GM12865 (cell line): ENCODE measurements around the gene TBC1D24.
A peak's percentile ranks its signal among the peaks of the same experiment; 100 is the strongest.

Source experiments
- DNase-seq: peaks from one replicate; pipeline ENCODE4 v3.0.0; 2010; ENCODE audit warnings: low read depth
- H3K4me3 ChIP-seq: 2 replicates; pipeline ENCODE4 v1.5.1; 2011; ENCODE audit warnings: mild to moderate bottlenecking, low read depth, low read length, control low read depth
- TF ChIP-seq, protein P1 (sequence below): IDR thresholded peaks from 2 replicates; pipeline ENCODE4 v1.5.1; 2011; ENCODE audit warnings: low read length, control low read depth, low read depth, inconsistent platforms; ENCODE audit not compliant: insufficient read depth; ENCODE audit errors: missing control alignments

The TBC1D24 gene

DNA sequence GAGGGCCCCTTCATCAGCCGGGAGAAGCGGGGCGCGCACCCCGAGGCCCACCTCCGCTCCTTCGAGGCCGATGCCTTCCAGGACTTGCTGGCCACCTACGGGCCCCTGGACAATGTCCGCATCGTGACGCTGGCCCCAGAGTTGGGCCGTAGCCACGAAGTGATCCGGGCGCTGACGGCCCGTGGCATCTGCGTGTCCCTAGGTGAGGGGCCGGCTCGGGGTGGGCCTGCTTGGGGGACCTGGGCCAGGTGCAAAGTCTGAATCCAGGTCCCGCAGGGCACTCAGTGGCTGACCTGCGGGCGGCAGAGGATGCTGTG lies 52.8 kb downstream of the TBC1D24 start:
- no peak overlapping the region for H3K4me3 ChIP-seq
- TF ChIP-seq, protein P1, sequence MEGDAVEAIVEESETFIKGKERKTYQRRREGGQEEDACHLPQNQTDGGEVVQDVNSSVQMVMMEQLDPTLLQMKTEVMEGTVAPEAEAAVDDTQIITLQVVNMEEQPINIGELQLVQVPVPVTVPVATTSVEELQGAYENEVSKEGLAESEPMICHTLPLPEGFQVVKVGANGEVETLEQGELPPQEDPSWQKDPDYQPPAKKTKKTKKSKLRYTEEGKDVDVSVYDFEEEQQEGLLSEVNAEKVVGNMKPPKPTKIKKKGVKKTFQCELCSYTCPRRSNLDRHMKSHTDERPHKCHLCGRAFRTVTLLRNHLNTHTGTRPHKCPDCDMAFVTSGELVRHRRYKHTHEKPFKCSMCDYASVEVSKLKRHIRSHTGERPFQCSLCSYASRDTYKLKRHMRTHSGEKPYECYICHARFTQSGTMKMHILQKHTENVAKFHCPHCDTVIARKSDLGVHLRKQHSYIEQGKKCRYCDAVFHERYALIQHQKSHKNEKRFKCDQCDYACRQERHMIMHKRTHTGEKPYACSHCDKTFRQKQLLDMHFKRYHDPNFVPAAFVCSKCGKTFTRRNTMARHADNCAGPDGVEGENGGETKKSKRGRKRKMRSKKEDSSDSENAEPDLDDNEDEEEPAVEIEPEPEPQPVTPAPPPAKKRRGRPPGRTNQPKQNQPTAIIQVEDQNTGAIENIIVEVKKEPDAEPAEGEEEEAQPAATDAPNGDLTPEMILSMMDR = no peak
- DNase-seq = no peak

DNA sequence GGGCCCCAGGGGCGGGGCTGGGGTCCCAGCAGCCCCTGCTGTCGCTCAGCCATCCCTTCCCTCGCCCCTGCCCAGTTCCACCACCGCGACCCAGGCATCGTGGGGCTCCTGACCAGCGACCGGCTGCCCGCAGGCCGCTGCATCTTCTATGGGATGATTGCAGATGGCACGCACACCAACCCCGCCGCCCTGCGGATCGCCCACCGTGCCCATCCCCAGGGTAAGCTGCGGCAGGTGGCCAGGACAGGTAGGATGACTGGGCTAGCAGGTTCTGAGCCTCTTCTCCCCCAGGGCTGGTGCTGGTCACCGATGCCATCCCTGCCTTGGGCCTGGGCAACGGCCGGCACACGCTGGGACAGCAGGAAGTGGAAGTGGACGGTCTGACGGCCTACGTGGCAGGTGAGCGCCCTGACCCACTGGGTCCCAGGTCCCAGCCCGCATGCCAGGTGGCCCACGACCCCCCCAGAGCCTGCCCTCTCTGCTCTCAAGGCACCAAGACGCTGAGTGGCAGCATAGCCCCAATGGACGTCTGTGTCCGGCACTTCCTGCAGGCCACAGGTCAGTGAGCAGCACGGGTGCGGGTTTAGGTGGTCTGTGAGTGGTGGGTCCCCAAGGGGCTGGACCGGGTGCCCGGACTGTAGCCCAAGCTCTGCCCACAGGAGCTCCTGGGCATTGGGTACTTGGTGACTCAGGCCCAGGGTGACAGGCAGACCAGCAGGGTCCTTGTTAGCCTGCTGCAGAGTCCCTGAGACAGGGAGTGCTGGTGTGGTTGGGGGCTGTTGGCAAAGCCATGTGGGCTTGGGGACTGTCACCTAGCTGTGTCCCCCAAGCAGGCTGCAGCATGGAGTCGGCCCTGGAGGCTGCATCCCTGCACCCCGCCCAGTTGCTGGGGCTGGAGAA lies 53.5 kb downstream of the TBC1D24 start:
- no peak overlapping the region for H3K4me3 ChIP-seq
- no peak for DNase-seq
- TF ChIP-seq, protein P1 = no peak

DNA sequence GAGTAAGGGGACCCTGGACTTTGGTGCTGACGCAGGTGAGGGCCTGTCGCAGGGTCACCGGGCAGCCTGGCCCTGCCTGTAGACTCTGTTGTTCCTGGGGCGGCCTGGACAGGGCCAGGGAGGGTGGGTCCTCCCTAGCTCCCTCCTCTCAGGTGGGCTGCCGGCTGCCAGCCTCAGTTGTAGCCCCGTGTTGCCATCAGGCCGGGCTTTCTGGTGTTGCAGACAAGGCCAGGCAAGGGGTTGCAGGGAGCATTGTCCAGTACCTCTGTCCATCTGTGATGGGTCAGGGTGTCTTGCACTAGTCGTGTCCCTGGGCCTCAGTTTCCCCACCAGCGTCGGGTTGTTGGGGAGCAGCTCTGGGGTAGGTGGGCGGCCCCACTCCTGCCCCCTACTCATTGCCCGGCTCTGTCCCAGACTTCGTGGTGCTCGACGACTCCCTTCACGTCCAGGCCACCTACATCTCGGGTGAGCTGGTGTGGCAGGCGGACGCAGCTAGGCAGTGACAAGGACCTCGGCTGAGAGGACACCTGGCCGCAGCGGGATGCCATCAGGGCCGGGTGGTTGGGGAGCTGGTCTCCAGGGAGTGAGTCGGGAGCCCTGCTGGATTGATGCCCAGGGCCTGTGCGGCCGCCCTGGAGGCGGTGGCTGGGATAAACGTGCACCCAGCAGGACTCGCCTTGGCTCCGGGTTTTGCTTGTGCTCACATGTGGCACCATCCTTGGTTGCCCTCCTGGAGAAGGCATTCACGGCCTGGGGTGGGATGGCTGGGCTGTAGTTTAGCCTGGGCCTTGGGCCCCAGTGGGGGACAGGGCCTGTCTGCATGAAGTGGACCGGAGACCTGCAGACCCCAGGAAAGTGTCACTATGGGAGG lies 54.4 kb downstream of the TBC1D24 start:
- DNase-seq = no peak
- TF ChIP-seq, protein P1 = no peak
- H3K4me3 ChIP-seq = no peak overlapping the region

DNA sequence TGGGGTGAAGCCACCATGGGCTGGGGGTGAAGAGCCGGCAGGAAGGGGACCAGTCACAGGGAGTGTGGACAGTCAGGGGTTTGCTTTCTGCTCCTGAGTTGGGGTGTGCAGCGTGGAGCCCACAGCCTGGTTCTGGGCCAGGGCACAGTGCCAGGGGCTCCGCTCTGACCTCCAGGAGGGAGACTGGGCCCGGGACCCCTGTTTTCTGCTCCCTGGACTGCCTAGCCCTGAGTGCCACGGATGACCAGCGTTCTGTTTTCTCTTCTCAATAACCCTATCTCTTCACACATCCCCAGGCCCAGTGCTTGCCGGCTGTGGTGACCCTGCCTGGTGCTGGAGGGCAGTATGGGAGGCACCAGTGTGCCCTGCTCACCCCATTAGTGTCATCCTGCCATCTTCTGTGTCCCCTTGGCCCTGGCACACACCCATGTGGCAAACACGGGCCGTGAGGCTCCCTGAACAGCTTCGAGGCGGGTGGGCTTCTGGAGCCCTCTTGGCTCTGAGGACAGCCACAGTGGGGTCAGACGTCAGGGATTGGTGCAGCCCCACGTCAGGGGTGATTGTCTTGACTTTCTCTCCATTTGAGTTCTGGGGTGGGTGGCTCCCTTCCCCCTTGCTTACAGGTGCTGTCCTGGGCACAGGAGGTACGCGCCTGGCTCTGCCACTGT lies 55.2 kb downstream of the TBC1D24 start:
- TF ChIP-seq, protein P1 = no peak
- no peak for DNase-seq
- H3K4me3 ChIP-seq = no peak overlapping the region

DNA sequence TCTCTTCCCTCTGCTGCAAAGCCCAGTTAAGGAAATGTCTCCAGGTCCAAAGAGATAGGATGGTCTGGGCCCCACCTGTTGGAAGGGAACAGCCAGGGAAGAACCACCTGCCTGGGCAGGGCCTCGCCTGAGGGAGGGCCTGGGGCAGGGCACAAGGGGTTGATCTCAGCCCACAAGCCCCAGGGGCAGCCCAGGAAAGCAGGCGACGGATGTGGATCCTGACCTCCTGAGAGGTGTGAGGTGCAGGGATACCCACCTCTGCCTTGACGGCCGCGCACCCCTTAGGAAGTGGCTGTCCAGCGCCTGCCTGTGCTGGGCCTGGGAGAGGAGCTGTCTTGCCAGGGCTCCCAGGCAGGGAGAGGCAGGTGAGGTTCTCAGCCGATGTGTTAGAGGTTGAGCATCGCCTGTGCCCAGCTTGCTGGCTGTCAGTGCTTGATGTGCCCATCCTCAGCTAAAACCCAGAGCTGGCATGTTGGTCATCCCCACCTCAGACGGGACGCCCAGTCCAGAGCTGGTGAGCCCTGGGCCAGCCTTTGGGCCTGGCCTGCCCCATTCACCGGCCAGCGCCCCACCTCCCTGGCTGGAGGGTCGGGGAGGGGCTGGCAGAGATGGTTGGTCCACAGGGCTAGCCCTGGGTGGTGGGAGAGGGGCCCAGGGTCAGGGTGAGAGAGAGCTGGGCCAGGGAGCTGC lies 55.8 kb downstream of the TBC1D24 start:
- no peak overlapping the region for H3K4me3 ChIP-seq
- no peak for DNase-seq
- TF ChIP-seq, protein P1 = no peak

DNA sequence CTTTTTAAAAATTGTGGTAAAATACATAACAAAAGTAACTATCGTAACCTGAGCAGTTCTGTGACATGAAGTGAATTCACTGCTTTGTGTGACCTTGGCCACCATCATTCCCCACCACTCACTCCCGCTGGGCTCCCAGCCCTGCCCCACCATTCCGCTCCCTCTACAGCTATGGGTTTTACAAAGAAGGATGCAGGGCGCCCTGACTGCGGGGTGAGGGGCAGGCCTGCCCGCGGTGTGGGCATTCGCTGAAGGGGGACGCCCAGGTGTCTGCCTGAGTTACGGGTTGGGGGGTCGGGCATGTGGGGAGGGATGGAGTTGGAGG lies 56.4 kb downstream of the TBC1D24 start, which contains the start of gene CEMP1:
Gene CEMP1, minus strand, starts transcription at position 38 of the 325 bp plus-strand sequence. CDS start 335 bp downstream, outside the sequence.
- peak within 1 kb of the TSS; percentile 85 for H3K4me3 ChIP-seq
- TF ChIP-seq, protein P1 = no peak
- no peak for DNase-seq
